Calu3 (cell line): ENCODE measurements around the gene SCFD2. TPM values are rescaled to one million over a fixed set of nuclear protein-coding genes. Genes with fewer than 3 reads are reported as not detected.

Experiments
- BruUV-seq: library from RNA; stranded (reverse); fragments of 400-500 nt; replicated peaks from 2 replicates; lab custom pipeline; 2021; lab: Mats Ljungman, UMichigan
- CTCF ChIA-PET: fragments of 300-600 bp; sonication (Branson Sonifier 250); formaldehyde crosslinking; loops from one replicate; lab custom pipeline; 2022; ENCODE audit warnings: antibody characterized with exemption; lab: Charles Lee
- DNase-seq: peaks from one replicate; pipeline ENCODE4 v3.0.0; 2022
- H3K27ac Mint-ChIP-seq: one replicate; pipeline ENCODE4 v1.8.0; 2022; ENCODE audit warnings: mixed read lengths; ENCODE audit not compliant: unreplicated experiment
- H3K27me3 Mint-ChIP-seq: one replicate; pipeline ENCODE4 v1.8.0; 2022; ENCODE audit warnings: mixed read lengths; ENCODE audit not compliant: unreplicated experiment
- H3K36me3 Mint-ChIP-seq: one replicate; pipeline ENCODE4 v1.8.0; 2022; ENCODE audit warnings: mild to moderate bottlenecking, moderate library complexity, mixed read lengths; ENCODE audit not compliant: insufficient read depth, unreplicated experiment
- H3K4me1 Mint-ChIP-seq: one replicate; pipeline ENCODE4 v1.8.0; 2022; ENCODE audit warnings: mild to moderate bottlenecking, low read depth, mixed read lengths; ENCODE audit not compliant: unreplicated experiment
- H3K4me3 Mint-ChIP-seq: one replicate; pipeline ENCODE4 v1.8.0; 2022; ENCODE audit warnings: mild to moderate bottlenecking, low read depth, moderate library complexity, mixed read lengths; ENCODE audit not compliant: unreplicated experiment
- H3K9me3 Mint-ChIP-seq: one replicate; pipeline ENCODE4 v1.8.0; 2022; ENCODE audit warnings: low read depth, mixed read lengths; ENCODE audit not compliant: unreplicated experiment
- intact Hi-C: fragments of 100-400 bp; cut with micrococcal nuclease; formaldehyde crosslinking; loops from one replicate; pipeline ENCODE4 v1.10.0; 2022; ENCODE audit not compliant: unreplicated experiment
- total RNA-seq: library from RNA; stranded (reverse); gene quantifications from 2 replicates; pipeline ENCODE4 v1.2.3, GENCODE V29; 2022
- TF ChIP-seq, protein P1 (sequence below): fragments of 200-600 bp; IDR thresholded peaks from one replicate; pipeline ENCODE4 v1.8.0; 2022; ENCODE audit warnings: antibody characterized with exemption; ENCODE audit not compliant: unreplicated experiment

SCFD2 gene
- total RNA-seq, 1 experiment from 2014 or later, result 16.7 TPM

DNA sequence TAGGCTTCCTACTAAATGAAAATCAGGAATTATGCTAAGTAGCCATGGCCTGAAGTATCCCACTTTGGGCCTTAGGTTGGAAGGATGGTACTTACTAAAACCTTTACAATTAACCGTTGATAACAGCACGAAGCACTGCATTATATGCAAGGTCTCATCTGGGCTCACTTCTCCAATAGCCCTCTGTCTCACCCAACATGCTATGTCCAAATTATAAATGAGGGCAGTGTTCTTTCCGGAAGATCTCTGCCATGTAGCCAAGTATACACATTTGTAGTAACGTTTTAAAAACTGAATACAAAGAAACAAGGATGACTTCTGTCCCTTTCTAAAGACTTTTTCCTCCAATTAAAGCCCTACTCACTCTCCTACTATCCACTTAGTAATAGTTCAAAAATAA is 51.6 kb downstream of the SCFD2 start:
- no peak overlapping the region for H3K4me3 Mint-ChIP-seq
- CTCF ChIA-PET, result no interaction called here
- DNase-seq, result no peak
- H3K27ac Mint-ChIP-seq, result no peak overlapping the region
- H3K36me3 Mint-ChIP-seq, result no peaks in the 10 kb centered on the region
- intact Hi-C loops, result no loop called here
- no TSS peak for BruUV-seq
- no peaks in the 10 kb centered on the region for H3K27me3 Mint-ChIP-seq
- H3K4me1 Mint-ChIP-seq, result peaks cover 16% of the 10 kb centered on the region
- no peaks in the 10 kb centered on the region for H3K9me3 Mint-ChIP-seq
- TF ChIP-seq, protein P1, sequence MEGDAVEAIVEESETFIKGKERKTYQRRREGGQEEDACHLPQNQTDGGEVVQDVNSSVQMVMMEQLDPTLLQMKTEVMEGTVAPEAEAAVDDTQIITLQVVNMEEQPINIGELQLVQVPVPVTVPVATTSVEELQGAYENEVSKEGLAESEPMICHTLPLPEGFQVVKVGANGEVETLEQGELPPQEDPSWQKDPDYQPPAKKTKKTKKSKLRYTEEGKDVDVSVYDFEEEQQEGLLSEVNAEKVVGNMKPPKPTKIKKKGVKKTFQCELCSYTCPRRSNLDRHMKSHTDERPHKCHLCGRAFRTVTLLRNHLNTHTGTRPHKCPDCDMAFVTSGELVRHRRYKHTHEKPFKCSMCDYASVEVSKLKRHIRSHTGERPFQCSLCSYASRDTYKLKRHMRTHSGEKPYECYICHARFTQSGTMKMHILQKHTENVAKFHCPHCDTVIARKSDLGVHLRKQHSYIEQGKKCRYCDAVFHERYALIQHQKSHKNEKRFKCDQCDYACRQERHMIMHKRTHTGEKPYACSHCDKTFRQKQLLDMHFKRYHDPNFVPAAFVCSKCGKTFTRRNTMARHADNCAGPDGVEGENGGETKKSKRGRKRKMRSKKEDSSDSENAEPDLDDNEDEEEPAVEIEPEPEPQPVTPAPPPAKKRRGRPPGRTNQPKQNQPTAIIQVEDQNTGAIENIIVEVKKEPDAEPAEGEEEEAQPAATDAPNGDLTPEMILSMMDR, result no peak

DNA sequence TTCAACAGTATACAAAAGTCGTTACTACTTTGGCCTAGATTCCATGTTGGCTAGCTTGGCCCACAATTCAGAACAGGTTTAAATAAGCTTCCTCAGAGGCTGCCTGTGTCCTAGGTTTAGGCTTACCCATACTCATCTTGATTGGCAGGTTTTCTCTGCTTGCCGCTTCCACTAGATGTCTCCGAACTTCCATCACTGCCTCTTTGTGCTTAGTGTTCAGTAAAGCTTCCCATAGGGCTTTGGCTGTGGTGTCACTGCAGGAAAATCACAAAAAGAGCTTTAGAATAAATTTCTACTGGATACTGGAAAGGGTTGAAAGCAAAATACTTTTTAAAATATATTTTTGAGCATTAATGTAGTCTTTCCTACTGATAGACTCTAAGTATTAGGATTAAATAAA is 52.4 kb downstream of the SCFD2 start:
- Mint-ChIP-seq H3K9me3 (no peaks in the 10 kb centered on the region), H3K27me3 (no peaks in the 10 kb centered on the region)

GRCh38 chr4:53309321-53310040 is 56.4 kb downstream of the SCFD2 start:
- no TSS peak for BruUV-seq
- intact Hi-C loops, result no loop called here
- CTCF ChIA-PET, result no interaction called here
- Mint-ChIP-seq H3K4me1 (no peaks in the 10 kb centered on the region), H3K27me3 (no peaks in the 10 kb centered on the region), H3K9me3 (peaks cover under 1% of the 10 kb centered on the region), H3K36me3 (no peaks in the 10 kb centered on the region), H3K4me3 (no peak overlapping the region), H3K27ac (no peak overlapping the region)
- DNase-seq, result no peak
- TF ChIP-seq, protein P1, result no peak

More for the DNA sequence above, 52.4 kb downstream of the SCFD2 start:
- no peak overlapping the region for H3K27ac Mint-ChIP-seq
- TF ChIP-seq, protein P1, result no peak
- no TSS peak for BruUV-seq
- CTCF ChIA-PET, result interaction anchor here (0.6 kb wide), 1 partner anchor 439 kb away, joined by 3 read pairs; no protein-coding TSS in a partner anchor
- H3K4me1 Mint-ChIP-seq, result peaks cover 16% of the 10 kb centered on the region
- DNase-seq, result no peak
- no peak overlapping the region for H3K4me3 Mint-ChIP-seq
- H3K36me3 Mint-ChIP-seq, result no peaks in the 10 kb centered on the region
- intact Hi-C loops, result no loop called here

DNA sequence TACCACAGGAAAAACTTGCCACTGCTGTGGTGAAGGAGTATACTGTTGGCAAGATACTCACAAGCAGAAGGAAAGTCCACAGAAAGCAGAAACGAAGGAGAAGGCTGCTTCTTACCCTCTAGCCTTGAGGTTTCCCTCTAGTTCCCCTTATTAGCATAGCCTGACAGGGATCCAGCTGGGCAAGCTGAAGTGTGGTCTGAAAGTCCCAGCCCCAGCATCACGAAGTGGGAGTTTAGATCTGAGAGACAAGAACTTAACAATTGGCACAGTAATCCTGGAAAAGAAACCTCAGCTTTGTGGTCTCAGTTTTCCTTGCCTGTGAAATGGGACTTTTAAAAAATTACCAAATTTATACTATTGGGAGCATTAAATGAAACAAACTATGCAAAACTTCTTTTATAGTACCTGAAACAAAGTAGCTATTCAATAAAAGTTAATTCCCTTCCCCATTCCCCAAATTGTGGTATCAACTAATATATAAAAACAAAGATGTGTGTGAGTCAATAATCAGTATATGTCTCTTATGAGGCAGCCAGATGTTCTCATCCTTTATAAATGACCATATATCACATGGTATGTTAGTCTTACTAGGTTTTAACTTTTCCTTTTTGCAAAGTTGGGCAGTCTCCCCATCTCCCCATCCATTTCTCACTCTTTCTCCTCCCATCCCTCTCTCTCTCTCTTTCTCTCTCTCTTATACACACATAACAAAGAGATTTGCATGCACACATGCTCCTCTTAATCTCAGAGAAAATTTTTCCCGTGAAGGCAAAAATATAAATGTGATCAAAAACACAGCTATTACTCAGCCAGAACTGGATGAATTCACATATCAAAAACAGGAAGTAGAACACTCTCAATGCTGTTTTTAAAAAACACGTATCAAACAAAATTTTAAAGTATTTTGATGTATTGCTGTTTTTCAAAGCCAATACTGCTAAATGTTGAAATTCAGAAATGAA is 57.8 kb downstream of the SCFD2 start:
- CTCF ChIA-PET, result no interaction called here
- TF ChIP-seq, protein P1, result no peak
- BruUV-seq, result no TSS peak
- Mint-ChIP-seq H3K36me3 (no peaks in the 10 kb centered on the region), H3K27ac (no peak overlapping the region), H3K4me1 (no peaks in the 10 kb centered on the region), H3K4me3 (no peak overlapping the region), H3K9me3 (peaks cover 2% of the 10 kb centered on the region), H3K27me3 (no peaks in the 10 kb centered on the region)
- intact Hi-C loops, result no loop called here
- DNase-seq, result no peak
